ENCODE data around the gene APC.
"Not testable (repeated sequence)": the region's sequence is repeated elsewhere in the genome, so short reads cannot be mapped to it uniquely, and the experiment has no call there.

Gene APC

DNA sequence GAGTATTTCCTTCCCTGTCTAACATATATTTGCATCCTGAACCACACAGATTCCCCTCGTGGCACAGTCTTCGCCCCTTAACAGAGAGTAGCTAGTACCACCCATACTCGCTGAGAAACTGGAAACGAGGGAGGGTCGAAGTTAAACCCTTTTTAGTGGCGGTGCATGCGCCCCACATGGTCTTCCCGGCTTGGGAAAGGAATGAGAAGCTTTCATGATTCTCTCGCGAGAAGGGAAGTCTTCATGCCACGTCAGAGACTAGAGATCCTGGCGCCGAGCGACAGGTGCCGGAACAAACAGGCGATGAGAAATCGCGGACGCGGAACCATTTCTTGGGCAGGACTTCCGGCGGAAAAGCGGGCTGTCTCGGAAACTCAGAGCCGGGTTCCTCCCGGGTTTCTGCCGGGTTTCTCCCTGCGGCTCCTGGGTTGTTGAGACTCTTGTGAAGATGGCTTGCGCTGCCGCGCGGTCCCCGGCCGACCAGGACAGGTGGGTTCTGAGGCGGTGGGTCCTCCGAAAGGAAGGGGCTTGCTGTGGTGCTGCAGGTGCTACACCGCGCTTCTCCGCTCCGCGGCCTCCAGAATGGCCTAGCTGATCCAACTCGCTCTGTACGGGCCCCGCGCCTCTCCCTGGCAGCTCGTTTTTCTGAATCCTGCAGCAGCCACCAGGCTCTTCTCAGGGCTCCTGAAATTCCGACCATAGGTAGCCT lies 123.4 kb downstream of the APC start, which contains the start of gene SRP19:
SRP19 (plus strand) TSS at position 359 of the 709 bp plus-strand sequence; CDS start at position 449, 90 bp downstream.
- peak; percentile 85 for DNase-seq

DNA sequence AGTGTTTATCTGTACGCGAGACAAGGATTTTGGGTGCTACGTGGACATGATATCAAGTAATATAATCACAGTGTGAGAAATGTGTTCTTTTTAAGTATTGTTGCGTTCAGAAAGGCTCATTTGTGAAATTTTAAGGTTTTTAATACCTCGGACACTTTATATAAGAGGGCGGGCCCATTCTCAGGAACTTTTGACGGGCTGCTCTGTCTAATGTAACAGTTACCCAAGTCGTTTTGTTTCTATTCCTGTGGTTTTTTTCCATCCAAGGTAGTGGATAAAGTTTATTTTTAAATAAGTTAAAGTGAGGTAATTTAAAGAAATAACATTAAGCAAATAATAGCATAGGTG lies 123.9 kb downstream of the APC start:
- DNase-seq: no peak

DNA sequence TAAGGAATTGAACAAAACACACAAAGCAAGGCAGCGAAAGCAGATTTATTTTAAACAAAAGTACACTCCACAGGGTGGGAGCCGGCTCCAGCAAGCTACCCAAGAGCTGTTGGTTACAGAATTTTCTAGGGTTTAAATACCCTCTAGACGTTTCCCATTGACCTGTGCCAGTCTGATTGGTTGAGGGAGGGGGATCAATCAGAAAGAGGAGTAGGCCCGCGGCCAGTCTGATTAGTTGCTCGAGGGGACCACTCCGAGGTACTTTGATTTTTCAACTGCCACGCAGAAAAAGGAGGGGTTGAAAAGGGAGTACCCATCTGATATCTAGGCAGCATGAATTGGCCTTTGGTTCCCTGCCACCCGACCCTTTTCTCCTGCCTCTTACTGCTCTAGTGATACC lies 124.4 kb downstream of the APC start:
- no peak for DNase-seq

DNA sequence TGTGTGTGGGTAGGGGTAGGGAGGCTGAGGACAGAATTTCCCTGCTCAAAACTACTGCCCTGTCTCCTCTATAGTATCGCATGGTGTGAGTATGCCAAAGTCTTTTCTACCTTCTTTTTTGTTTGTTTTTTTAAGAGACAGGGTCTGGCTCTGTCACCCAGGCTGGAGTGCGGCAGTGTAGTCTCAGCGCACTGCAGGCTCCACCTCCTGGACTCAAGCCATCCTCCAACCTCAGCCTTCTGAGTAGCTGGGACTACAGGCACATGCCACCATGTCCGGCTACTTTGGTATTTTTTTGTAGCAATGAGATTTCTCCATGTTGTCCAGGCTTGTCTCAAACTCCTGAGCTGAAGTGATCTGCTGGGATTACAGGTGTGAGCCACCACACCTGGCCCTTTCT lies 125.9 kb downstream of the APC start:
- no peak for DNase-seq

DNA sequence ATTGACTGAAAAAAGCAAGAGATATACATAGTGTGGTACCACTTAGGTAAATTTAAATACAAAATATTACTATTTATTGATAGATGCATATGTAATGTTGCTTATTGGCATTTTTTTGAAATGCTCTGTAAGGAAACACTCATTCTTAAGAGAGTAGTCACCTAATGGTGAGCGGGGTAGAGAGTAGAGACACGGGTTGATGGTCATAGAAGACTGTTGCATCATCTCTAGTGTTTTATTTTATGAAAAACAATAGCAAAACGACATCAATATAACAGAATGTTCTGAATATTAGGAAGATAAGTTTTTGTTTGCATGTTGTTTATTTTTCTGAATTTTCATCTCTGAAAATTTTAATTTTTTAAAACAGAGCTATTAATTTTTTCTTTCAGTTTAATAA lies 127.4 kb downstream of the APC start:
- no peak for DNase-seq

DNA sequence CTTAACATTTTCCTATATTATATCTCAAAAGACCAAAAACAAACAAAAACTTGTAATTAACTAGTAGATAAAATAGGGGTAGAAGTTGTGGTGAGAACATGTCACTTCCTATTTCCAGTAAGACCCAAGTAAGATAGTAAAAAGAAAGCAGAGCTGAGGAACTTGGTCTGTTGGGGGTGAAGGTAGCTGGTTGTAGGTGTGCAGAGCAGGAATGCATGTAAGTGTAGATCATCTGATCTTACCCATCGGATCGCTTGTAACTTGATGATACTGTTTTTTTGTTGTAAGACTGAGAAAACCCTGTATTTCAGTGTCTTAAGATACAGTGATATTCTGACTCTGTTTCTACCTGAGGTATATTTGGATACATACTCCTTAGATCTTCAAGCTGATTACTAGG lies 129.1 kb downstream of the APC start:
- DNase-seq: no peak

DNA sequence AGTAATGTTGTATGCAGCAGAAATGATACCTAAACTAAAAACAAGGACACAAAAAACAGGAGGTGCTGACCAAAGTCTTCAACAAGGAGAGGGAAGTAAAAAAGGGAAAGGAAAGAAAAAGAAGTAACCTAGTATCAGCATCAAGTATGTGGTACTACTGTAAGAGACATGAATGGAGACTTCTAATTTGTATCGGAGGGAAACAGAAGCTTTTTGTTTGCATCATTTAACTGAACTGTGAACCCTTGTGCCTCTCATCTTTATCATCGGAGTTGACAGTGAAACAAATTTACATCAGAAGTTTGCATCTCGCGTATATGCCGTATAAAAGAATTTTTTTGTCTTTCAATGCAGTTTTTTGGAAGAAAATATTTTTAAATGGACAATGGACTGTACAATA lies 129.7 kb downstream of the APC start:
- DNase-seq: no peak

DNA sequence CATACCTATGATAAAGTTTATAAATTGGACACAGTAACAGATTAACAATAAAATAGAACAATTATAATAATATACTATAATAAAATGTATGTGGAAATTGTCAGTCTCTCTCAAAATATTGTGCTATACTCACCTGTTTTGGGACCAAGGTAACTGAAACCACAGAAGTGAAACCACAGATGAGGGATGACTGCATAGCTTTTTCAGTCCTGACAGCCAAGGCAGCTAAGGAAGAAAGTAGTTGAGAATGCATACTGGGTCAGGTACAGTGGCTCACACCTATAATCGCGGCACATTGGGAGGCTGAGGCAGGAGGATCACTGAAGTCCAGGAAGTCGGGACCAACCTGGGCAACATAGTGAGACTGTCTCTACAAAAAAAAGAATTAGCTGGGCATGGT lies 132.3 kb downstream of the APC start:
- no peak for DNase-seq

DNA sequence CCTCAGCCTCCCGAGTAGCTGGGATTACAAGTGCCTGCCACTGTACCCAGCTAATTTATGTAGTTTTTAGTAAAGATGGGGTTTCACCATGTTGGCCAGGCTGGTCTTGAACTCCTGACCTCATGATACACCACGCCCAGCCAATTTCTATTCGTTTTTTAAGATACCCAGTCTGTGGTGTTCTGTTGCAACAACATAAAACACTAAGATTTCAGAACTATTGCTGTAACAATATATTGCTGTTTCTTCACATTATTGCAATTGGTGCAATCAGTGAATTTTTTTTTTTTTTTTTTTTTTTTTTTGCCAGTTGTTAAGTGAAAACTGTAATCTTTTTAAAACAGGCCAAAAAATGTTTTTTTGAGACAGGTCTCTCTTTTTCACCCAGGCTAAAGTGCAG lies 133.3 kb downstream of the APC start:
- no peak for DNase-seq

DNA sequence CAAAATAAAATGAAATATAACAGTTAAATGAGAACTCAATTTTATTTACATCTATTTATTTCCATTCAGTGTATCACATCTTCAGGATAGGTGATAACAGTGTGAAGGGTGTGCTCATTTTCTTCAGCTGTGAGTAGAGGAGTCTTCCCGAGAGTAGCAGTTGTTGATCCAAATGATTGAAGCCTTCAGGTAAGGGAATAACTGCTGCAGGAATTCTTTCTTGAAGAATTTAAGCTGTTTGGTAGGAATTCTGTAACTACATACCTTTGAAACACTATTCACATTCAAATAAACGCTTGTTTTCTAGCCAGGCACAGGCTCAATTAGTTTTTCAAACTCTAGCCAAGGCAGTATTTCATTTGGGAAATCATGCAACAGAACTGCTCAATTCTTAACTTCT lies 138.7 kb downstream of the APC start:
- no peak for DNase-seq

DNA sequence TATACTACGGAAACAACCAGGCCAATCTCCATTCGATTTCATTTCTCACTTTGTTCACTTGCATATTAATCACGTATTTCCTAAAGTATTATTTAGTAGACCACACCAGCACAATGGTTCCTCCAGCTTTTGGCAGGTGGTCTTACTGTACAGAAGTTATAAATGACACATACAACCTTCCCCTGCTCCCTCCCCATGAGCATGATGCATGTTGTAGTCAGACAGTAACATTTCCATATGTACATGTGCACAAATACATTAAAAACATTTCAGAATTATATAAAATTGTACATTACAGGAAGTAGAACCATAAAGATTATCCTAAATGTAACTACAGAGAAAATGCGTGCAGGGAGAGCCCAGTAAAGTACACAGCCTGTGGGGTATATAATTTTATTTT lies 140.4 kb downstream of the APC start:
- DNase-seq: no peak

DNA sequence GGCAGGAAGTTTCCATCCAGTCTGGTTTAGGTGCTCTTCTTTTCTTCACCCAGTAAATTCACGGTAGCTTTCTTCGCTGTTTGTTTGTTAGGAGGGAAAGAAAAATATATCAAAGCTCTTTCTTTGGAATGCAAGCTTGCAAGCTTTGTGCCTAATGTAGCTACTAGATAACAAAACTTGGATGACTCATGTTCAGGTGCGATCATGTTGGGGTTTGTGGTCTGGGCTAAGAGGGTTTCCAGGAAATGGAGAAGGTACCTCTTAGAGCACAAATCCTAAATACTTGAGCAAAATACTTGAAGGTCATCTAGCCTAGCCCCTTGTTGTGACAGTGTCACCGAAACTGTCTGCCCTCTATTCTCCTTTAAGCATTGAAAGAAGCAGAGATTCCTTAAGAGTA lies 141.1 kb downstream of the APC start:
- no peak for DNase-seq

DNA sequence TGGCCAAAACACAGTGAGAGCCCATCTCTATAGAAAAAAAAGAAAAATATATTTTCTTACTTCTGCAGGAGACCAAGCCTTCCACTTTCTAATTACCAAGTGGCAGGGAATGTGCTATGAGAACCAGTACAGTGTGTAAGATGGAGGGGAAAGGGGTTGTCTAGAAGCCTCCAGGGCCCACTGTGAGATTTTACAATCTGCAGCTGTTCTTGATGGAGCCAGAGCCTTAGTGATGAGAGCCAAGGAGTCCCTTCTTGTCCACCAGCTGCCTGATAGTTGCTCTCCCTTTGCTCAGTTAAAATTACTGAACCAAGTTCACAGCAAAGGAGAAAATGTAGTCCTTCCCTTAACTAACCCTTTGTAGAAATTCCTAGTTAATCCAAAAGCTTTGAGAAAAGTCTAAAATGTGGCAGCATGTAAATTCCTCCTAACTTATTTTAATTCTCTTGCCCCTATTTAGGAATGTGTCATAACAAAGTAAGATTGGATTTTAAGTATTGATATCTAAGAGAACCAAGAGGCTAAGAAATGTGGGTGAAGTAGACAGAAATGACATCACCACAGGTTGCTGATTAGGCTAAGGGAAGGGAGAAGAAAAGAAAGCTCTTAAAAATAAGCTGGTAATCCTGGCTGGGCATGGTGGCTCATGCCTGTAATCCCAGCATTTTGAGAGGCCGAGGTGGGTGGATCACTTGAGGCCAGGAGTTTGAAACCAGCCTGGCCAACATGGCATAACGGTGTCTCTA lies 142.7 kb downstream of the APC start:
- no peak for DNase-seq

DNA sequence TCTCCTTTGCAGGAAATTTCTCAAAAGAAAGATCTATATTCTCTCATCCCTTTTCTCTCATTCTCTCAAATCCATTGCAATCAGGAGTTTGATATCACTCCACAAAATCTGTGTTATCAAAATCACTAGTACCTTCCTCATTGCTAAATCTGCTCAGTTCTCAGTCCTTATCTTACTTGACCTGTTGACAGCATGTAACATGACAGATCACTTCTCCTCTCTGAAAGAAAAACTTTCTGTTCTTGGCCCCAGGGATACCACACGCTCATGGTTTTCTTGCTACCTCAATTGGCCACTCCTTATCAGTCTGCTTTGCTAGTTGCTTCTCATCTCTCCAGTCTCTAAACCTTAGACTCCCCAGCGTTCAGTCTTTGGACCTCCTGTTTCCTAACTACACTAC lies 145.5 kb downstream of the APC start:
- DNase-seq: no peak

DNA sequence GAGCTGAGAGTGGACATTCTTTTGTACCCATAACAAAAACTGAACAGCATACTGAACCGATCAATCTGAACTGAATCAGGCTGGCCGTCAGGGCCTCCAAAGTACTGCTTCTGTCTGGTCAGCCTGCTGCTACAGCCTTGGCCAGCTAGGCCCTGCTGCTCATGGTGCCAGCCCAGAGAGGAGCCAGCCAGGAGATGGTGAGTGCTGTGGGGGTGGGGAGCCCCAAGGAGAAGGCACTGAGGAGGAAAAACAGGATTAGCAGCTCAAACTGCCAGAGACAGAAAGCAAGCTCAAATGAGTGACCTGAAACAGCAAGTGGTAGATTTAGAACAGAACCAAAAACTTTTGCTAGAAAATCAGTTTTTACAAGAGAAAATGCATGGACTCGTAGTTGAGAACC lies 147.3 kb downstream of the APC start:
- DNase-seq: no peak

DNA sequence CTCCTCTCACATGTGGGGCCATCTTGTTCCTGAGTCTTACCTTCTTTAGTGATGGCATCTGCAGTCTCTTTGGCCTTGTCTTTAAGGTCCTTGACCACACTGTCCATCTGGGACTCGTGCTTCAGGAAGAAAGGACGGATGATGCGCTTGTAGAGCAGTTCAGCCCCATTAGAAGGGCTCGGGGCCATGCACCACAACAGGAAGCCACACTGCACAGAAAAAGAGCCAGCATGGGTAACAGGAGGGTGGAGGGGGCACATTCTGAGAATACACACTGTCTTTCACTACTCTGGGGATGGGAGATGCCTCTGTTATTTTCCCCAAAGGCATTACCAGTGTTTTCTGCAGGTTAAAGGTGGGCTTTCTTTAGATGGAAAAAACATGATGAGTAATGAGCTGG lies 149.3 kb downstream of the APC start:
- DNase-seq: no peak

DNA sequence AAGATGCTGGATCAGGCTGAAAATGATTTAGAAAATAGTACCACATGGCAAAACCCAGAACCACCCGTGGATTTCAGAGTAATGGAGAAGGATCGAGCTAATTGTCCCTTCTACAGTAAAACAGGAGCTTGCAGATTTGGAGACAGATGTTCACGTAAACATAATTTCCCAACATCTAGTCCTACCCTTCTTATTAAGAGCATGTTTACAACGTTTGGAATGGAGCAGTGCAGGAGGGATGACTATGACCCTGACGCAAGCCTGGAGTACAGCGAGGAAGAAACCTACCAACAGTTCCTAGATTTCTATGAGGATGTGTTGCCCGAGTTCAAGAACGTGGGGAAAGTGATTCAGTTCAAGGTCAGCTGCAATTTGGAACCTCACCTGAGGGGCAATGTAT lies 154.4 kb downstream of the APC start:
- DNase-seq: not testable (repeated sequence)

DNA sequence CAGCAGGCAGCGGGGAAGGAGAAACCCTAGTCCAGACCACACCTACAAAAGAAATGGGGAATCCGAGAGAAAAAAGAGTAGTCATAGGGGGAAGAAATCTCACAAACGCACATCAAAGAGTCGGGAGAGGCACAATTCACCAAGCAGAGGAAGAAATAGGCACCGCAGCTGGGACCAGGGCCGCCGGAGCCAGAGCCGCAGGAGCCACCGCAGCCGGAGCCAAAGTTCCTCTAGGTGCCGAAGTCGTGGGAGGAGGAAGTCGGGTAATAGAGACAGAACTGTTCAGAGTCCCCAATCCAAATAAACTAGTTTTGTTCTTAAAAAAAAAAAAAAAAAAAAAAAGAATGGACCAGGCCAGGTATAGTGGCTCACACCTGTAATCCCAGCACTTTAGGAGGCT lies 155.1 kb downstream of the APC start:
- DNase-seq: no peak

DNA sequence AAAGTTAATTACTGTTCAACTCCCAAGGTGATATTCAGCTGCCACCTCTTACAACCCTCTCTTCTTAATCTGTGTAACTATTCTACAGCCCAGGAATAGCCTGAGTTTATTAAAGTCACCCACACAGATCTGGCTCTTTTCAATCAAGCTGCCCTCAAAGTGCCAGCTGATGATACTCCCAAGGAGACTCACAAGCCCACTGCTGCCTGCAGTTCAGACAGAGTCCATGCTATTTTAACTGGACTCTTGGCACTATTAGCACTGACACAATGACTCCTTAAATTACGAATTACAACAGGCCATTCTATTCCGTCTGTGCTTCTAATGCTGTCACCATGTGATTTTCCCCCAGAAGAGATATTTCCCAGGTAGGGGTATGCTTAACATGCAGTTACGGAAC lies 158.0 kb downstream of the APC start:
- DNase-seq: no peak

Measured in effector CD8-positive, alpha-beta T cell (primary cell).